Fibroblast of skin of scalp (primary cell): ENCODE results near the gene ERC2.

Experiments
- DNase-seq: peaks from one replicate; pipeline ENCODE4 v3.0.0-alpha.2; 2013

The ERC2 gene

GRCh38 chr3:55659701-55660100 lies 808.6 kb downstream of the ERC2 start:
- DNase-seq: no peak

GRCh38 chr3:55658690-55659562 lies 809.3 kb downstream of the ERC2 start:
- no peak for DNase-seq

DNA sequence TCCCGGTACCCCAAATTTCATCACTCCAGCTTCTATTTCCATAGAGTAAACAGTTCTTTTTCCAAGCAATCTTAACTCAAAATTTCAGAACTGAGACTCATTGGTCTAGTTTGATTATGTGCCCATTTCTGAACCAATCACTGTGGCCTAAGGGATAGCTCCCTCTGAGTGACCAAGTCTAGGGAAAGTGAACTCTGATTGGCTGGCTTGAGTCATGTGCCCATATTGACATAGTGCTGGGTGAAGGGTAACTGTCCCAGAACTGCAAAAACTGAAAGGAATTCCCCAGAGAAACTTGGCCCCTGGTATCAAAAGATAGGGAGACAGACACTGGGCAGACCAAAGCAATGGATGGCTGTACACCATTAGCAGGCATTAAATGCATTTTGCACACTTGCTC lies 810.0 kb downstream of the ERC2 start:
- no peak for DNase-seq

- DNase-seq: no peak
These were observed 812.7 kb downstream of the ERC2 start for GRCh38 chr3:55655544-55655943.

DNA sequence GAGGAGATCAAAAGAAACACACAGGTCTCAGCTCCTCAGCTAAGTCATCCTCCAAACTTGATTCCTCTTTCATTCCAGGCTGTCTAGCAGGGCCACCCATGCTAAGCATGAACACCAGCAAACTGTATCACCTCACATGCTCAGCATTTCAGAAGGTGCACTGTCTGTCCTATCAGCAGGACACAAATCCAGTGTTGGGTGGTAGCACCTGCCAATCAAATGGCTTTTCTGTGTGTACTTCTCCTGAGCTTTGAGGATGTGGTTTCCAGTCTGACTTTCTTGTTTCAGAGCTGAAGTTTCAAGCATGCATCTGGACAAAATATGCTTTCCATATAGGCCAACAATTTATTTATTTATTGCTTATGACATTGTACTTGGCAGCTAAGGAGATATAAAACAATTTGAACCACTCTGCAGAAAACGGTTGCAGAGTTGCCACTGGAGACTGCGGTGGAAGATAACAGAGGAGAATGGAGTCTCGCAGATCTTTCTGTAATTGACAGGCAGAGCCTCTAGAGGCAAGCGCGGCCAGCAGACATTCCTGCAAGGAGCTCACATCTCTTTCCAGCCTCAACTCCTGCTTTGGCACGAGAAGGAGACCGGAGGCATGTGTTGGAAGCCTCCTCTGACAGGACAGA lies 814.0 kb downstream of the ERC2 start:
- peak; percentile 27 for DNase-seq

GRCh38 chr3:55651011-55651410 lies 817.3 kb downstream of the ERC2 start:
- DNase-seq: no peak

DNA sequence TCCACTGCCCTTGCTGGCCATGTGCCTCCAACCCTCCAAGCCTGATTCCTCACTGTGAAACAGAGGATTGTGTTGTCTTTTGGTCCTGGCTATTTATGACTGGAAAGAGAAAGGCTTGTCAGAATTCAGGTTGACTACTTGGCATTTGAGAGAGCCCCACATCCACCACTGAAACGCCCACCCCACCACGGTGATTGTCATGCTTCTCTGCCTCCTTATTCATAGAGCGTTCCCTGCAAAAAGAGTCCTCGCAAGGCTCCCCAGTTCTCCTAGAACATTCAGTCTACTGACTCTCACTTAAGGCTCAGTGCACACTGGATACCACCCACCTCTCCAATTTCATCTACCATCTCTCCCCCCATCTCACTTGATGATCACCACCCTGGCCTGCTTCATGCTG lies 818.3 kb downstream of the ERC2 start:
- no peak for DNase-seq

DNA sequence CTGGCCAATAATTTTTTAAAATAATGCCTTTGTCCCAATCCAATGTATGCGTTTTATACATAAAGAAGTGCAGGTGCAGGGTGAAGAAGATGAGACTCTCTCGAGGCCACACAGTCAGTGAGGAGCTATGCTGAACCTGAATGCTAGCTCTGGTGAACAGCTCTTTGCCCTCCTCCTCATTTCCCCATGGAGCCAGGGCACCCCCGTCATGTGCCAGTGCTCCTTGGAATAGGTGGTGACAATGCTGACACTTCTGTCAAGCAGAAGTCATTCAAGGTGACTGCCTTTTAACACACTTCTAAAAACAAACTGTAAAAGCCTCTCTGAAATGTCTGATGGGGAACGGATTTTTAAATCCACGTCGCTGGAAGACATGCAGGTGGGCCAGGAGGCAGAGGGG lies 818.7 kb downstream of the ERC2 start:
- DNase-seq: no peak

- no peak for DNase-seq
These were observed 819.5 kb downstream of the ERC2 start for GRCh38 chr3:55648591-55649318.

GRCh38 chr3:55647670-55648069 lies 820.6 kb downstream of the ERC2 start:
- no peak for DNase-seq

DNA sequence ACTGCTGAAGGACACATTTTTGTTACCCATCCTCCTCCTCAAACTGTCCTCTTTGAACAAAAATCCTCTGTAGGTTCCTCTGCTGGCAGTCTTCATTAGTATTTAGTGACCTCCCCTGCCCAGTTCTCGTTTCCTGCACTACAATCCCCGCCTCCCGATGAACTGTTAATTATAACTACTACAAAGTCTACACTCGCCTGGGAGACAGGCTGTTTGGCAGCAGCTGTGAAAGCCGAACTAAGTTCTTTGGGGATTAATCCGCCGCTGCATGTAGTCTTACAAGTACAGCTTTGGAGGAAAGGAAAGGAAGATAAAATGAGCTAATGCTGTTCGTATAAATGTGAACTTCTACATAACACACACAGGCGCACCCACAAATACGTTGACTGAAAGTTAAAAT lies 821.2 kb downstream of the ERC2 start:
- no peak for DNase-seq

- DNase-seq: no peak
These were observed 822.1 kb downstream of the ERC2 start for GRCh38 chr3:55646121-55646520.

GRCh38 chr3:55645422-55645821 lies 822.8 kb downstream of the ERC2 start:
- no peak for DNase-seq

GRCh38 chr3:55643283-55643682 lies 825.0 kb downstream of the ERC2 start:
- no peak for DNase-seq

DNA sequence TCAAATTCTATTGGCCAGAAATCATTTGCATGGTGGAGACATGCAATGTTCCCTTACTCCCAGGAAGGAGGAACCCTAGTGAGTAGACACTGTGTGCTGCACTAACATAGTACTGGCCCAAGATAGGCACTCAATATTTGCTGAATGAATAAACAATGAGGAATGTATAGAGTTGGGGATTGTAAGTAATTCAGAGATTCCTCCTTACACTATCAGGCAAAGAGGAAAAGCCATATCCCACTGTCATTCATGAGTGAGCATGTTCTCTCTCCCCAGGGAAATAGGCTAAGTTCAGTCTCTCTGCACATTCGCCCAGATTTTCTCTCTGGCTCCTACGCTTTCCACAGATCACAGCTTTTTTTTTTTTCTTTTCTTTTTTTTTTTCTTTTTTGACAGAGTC lies 826.3 kb downstream of the ERC2 start:
- peak; percentile 70 for DNase-seq

- DNase-seq: no peak
These were observed 828.1 kb downstream of the ERC2 start for GRCh38 chr3:55639896-55640765.

DNA sequence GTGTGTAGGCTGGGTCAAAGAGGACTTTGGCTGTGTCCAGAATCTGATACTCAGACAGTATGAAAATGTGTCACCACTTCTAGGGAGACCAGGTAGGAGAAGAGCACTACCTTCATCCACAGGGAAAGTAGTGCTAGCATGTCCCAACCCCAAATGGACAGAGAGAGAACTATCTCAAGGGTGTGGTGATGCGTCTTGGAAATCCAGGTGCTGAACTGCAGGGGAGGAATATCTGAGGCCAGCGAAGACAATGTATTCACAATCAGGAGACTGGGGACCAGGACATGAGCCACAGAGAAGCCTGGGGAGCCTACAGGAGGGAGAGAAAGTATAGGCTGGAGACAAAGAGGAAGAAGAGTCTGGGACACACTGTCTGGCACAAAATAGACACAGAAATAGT lies 829.1 kb downstream of the ERC2 start:
- DNase-seq: no peak

- DNase-seq: no peak
These were observed 830.2 kb downstream of the ERC2 start for GRCh38 chr3:55637906-55638638.

GRCh38 chr3:55636300-55637195 lies 831.7 kb downstream of the ERC2 start:
- no peak for DNase-seq

DNA sequence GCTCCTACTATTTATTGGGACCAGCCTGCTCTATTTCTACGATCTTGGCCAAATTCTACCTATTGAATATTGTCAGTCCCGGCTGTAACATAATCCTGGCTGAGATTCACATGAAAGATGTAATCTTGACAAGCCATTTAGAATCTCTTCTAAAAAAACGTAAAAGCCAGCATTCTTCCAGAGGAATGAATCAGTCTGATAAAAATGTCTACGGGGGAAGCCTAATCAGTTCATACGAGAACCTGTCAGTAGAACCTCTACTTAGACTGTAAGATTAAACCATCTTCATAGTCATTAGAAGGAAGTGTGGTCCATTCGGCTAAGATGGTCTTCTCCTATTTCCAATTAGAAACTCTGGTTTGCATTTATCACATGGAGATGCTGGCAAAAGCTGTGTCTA lies 833.9 kb downstream of the ERC2 start:
- no peak for DNase-seq

GRCh38 chr3:55633333-55633732 lies 834.9 kb downstream of the ERC2 start:
- no peak for DNase-seq
